Kidney (tissue), 14 donors: ENCODE data around the gene PTPA. TPM values are rescaled to one million over a fixed set of nuclear protein-coding genes. Genes with fewer than 3 reads are reported as not detected.
"Not testable (repeated sequence)": the region's sequence is repeated elsewhere in the genome, so short reads cannot be mapped to it uniquely, and the experiment has no call there.

Source experiments
- DNase-seq, 5 donors: peaks; one replicate each; pipeline ENCODE4 v3.0.0-alpha.2; 2013 to 2020
- FAIRE-seq: peaks from 2 replicates; lab custom pipeline; 2012; peaks lifted over from hg19 to GRCh38; lab: Jason Lieb, UNC
- H3K27ac ChIP-seq, 2 donors: one replicate each; pipeline ENCODE4 v1.7.0; 2013; ENCODE audit warnings: low read depth in 2 of 2, low read length in 2 of 2, inconsistent platforms in 1 of 2
- H3K27me3 ChIP-seq: one replicate; pipeline ENCODE4 v1.7.1; 2013; ENCODE audit warnings: low read length, inconsistent platforms; ENCODE audit not compliant: control insufficient read depth, insufficient read depth
- H3K36me3 ChIP-seq, 3 donors: one replicate each; pipeline versions ENCODE4 v1.7.0 to v1.7.1; 2013; ENCODE audit warnings: low read length in 3 of 3, control low read depth in 1 of 3, inconsistent platforms in 1 of 3; ENCODE audit not compliant: insufficient read depth in 3 of 3, control insufficient read depth in 2 of 3
- H3K4me1 ChIP-seq, 3 donors: one replicate each; pipeline versions ENCODE4 v1.7.0 to v1.7.1; 2013; ENCODE audit warnings: low read length in 3 of 3, inconsistent platforms in 1 of 3, low read depth in 1 of 3; ENCODE audit not compliant: control insufficient read depth in 2 of 3, insufficient read depth in 2 of 3
- H3K4me3 ChIP-seq, 3 donors: one replicate each; pipeline versions ENCODE4 v1.7.0 to v1.8.1; 2013; ENCODE audit warnings: low read length in 3 of 3, control low read depth in 1 of 3, inconsistent platforms in 1 of 3
- H3K9ac ChIP-seq, 3 donors: one replicate each; pipeline versions ENCODE4 v1.7.0 to v1.7.1; 2013; ENCODE audit warnings: low read length in 3 of 3, control low read depth in 1 of 3, inconsistent platforms in 1 of 3
- H3K9me3 ChIP-seq, 3 donors: one replicate each; pipeline versions ENCODE4 v1.7.0 to v1.7.1; 2013; ENCODE audit warnings: low read length in 3 of 3, control low read depth in 1 of 3, inconsistent platforms in 1 of 3; ENCODE audit not compliant: control insufficient read depth in 2 of 3, insufficient read depth in 1 of 3
- intact Hi-C: fragments of 100-400 bp; cut with DNase I; formaldehyde crosslinking; loops from one replicate; pipeline ENCODE4 v1.11.1; 2022
- polyA plus RNA-seq: library from polyadenylated mRNA; stranded (reverse); fragments of 350-450 nt; fragmentation: Illumina TruSeq; extraction: RNeasy Lipid Tissue Mini Kit (QIAGEN cat#74804); gene quantifications from one replicate; pipeline ENCODE4 v1.2.3, GENCODE V29; 2014; ENCODE audit warnings: low read depth, low replicate concordance; ENCODE audit not compliant: insufficient read depth
- total RNA-seq: library from RNA; stranded (reverse); fragmentation: NEBNext Ultra II Directional; extraction: Animal tissue kit (Norgen Biotek cat#: 25700); gene quantifications from one replicate; pipeline ENCODE4 v1.2.1, GENCODE V29; 2021
- TF ChIP-seq, protein P1 (sequence below): IDR thresholded peaks from 3 replicates; pipeline ENCODE4 v1.5.1; 2012; ENCODE audit warnings: mild to moderate bottlenecking, moderate library complexity, borderline replicate concordance; ENCODE audit not compliant: insufficient read depth; ENCODE audit errors: extremely low read depth
- donor health status: control.
- donor health status: control.
- donor health status: control.
- donor health status: control.
- donor health status: control.
- donor health status: DM: yes; HTN: yes; CAD: no.
- donor health status: Normal renal cell carcinoma (clear cell type).

The PTPA gene
- total and polyA plus RNA-seq, 2 donors from 2014 or later, result 161 to 164 TPM

DNA sequence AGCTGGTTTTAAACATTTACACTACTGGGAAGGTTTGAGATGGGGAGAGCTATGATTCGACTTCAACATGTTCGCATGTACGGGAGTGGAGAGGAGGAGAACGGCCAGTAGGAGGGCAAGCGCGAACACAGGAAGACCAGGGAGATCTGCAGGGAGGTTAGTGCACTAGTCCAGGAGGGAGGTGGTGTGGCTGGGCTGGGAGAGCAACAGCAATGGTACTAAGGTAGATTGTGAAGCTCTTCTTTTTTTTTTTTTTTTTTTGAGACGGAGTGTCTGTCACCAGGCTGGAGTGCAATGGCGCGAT lies 50.3 kb downstream of the PTPA start:
- no peaks in the 10 kb centered on the region for H3K27me3 ChIP-seq
- FAIRE-seq, result no peak
- TF ChIP-seq, protein P1, sequence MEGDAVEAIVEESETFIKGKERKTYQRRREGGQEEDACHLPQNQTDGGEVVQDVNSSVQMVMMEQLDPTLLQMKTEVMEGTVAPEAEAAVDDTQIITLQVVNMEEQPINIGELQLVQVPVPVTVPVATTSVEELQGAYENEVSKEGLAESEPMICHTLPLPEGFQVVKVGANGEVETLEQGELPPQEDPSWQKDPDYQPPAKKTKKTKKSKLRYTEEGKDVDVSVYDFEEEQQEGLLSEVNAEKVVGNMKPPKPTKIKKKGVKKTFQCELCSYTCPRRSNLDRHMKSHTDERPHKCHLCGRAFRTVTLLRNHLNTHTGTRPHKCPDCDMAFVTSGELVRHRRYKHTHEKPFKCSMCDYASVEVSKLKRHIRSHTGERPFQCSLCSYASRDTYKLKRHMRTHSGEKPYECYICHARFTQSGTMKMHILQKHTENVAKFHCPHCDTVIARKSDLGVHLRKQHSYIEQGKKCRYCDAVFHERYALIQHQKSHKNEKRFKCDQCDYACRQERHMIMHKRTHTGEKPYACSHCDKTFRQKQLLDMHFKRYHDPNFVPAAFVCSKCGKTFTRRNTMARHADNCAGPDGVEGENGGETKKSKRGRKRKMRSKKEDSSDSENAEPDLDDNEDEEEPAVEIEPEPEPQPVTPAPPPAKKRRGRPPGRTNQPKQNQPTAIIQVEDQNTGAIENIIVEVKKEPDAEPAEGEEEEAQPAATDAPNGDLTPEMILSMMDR, result no peak

DNA sequence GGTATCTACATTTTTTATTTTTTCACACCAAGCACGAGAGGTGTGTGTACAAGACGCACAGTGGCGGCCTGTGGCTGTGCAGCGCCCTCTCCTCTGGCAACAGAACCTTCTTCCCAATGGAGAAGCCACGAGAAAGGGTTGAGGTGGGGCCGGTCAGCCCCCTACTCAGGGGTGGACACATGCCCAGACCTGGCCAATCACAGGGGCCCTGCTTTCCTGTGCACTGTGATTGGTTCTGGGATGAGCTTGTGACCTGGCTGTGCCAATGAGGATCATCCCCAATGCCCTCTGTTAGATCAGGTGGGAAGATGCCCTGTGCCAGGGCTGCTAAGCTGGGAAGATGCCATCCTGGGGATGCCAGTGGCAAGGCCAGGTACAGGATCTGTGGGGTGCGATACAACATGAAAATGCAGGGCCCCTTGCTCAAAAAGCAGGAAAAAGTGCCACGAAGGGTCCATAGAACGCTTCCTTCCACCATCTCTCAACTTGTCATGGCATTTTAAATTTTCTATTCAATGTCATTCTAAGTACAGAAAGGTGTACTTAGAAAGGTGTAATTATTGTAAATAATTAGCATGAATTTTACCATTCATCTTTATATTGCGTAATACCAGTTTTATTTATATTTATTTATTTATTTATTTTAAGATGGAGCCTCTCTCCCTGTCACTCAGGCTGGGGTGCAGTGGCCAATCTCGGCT lies 51.4 kb downstream of the PTPA start:
- H3K4me1 ChIP-seq, result peaks cover 0 to 8% (median 4%) of the 10 kb centered on the region in 3 donors
- H3K4me3 ChIP-seq, result no peak overlapping the region
- H3K36me3 ChIP-seq, result no peaks in the 10 kb centered on the region
- no peak overlapping the region for H3K9ac ChIP-seq
- TF ChIP-seq, protein P1, result no peak
- intact Hi-C loops, result no loop called here
- H3K9me3 ChIP-seq, result no peaks in the 10 kb centered on the region
- H3K27ac ChIP-seq, result no peak overlapping the region
- no peaks in the 10 kb centered on the region for H3K27me3 ChIP-seq
- no peak for DNase-seq
- no peak for FAIRE-seq

More for the DNA sequence above, 50.3 kb downstream of the PTPA start:
- intact Hi-C loops, result no loop called here
- no peak overlapping the region for H3K9ac ChIP-seq
- H3K9me3 ChIP-seq, result no peaks in the 10 kb centered on the region
- no peak for DNase-seq
- no peak overlapping the region for H3K4me3 ChIP-seq
- H3K4me1 ChIP-seq, result peaks cover 0 to 4% (median 0%) of the 10 kb centered on the region in 3 donors
- H3K27ac ChIP-seq, result no peak overlapping the region
- H3K36me3 ChIP-seq, result no peaks in the 10 kb centered on the region

DNA sequence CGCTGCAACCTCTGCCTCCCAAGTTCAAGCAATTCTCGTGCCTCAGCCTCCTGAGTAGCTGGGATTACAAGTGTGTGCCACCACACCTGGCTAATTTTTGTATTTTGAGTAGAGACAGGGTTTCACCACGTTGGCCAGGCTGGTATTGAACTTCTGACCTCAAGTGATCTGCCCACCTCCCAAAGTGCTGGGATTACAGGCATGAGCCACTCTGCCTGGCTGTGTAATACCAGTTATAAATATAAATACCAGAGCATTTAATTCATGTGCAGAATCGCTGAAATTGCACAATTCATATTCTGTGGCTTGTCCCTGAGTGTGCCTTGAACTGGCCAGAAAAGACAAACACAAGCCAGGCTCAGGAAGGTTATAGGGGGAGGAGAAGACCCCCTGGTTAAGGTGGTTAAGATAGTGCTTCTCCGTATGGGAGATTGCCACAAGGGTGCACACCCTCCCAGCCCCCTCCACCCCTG lies 52.0 kb downstream of the PTPA start:
- DNase-seq, FAIRE-seq, H3K9ac ChIP-seq, H3K9me3 ChIP-seq, H3K27ac ChIP-seq, H3K4me3 ChIP-seq, H3K36me3 ChIP-seq, H3K27me3 ChIP-seq, intact Hi-C loops: not testable (repeated sequence)
- peaks cover 0 to 12% (median 7%) of the 10 kb centered on the region in 3 donors for H3K4me1 ChIP-seq

DNA sequence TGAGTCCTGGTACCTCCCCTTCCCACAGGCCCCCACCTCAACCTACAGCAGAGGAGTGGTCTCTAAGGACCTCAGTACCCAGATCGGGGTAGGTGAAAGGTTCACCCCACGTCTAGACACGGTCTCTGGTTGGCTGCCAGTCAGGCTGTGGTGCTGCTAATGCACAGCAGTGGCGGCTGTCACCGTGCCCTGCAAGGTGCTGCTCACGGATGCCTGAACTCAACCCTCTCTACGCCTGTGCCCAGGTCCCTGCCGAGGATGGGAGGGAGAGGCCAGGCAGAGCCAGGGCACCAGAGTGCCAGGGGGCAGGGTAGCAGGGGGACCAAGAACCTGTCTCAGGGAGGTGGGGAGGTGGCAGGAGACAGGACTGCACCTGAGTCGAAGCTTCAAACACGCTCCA lies 52.5 kb downstream of the PTPA start:
- no peak overlapping the region for H3K9ac ChIP-seq
- H3K27me3 ChIP-seq, result no peaks in the 10 kb centered on the region
- intact Hi-C loops, result no loop called here
- DNase-seq (peak in 1 of 5 donors; percentile 72), FAIRE-seq (no peak)
- H3K4me3 ChIP-seq, result no peak overlapping the region
- no peaks in the 10 kb centered on the region for H3K36me3 ChIP-seq
- no peaks in the 10 kb centered on the region for H3K9me3 ChIP-seq
- peaks cover 0 to 12% (median 7%) of the 10 kb centered on the region in 3 donors for H3K4me1 ChIP-seq
- peak overlapping the region in 1 of 2 donors; percentile 60 for H3K27ac ChIP-seq
- TF ChIP-seq, protein P1, result no peak
